Measurements from ENCODE around the gene EXOC3. TPM values are rescaled to one million over a fixed set of nuclear protein-coding genes. Genes with fewer than 3 reads are reported as not detected.

EXOC3 gene
- total RNA-seq, 1 experiment from 2014 or later: 55.0 TPM

DNA sequence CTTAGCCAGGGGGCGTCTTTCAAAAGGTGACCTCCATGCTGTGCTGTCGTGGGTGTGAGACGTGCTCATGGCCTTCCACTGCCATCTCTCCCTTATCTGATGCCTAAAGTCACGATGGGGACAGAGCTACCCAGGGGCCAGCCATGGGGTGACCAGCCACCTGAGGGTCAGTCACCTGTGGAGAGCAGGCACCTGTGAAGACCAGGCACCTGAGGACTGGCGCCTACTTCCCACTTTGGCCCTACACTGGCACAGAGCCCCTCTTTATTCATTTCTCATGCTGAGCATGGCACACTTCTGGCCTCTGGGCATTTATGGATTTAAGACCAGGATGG lies 6.4 kb upstream of the EXOC3 start:
- Histone ChIP-seq H3K27ac (ENCODE audit: low read length) (no peak overlapping the region), H3K9me3 (ENCODE audit: control insufficient read depth, insufficient read depth, low read depth, low read length) (no peaks in the 10 kb centered on the region), H3K36me3 (ENCODE audit: control insufficient read depth, insufficient read depth, low read length) (no peaks in the 10 kb centered on the region), H3K27me3 (ENCODE audit: control insufficient read depth, insufficient read depth, low read length) (no peaks in the 10 kb centered on the region), H3K4me1 (ENCODE audit: control insufficient read depth, insufficient read depth, low read length) (no peaks in the 10 kb centered on the region), H3K4me3 (ENCODE audit: low read depth in 2 of 2, low read length in 2 of 2) (no peak overlapping the region)
- intact Hi-C loops (cut with micrococcal nuclease; ENCODE audit: unreplicated experiment) (no loop called here), in situ Hi-C loops (cut with HindIII; ENCODE audit: low pct_unique_long_range_greater_than_20kb, low sequenced_read_pairs) (no loop called here)
- TF ChIP-seq SIN3A (IDR thresholded peaks at IDR 0.05; ENCODE audit: borderline replicate concordance, insufficient read depth, low read depth, low read length) (no peak), TCF7L2 (IDR thresholded peaks at IDR 0.05; ENCODE audit: low read depth, low read length) (no peak), POLR2AphosphoS5 (IDR thresholded peaks at IDR 0.05; ENCODE audit: low read depth, low read length) (no peak)
- TF ChIP-seq, protein P1, sequence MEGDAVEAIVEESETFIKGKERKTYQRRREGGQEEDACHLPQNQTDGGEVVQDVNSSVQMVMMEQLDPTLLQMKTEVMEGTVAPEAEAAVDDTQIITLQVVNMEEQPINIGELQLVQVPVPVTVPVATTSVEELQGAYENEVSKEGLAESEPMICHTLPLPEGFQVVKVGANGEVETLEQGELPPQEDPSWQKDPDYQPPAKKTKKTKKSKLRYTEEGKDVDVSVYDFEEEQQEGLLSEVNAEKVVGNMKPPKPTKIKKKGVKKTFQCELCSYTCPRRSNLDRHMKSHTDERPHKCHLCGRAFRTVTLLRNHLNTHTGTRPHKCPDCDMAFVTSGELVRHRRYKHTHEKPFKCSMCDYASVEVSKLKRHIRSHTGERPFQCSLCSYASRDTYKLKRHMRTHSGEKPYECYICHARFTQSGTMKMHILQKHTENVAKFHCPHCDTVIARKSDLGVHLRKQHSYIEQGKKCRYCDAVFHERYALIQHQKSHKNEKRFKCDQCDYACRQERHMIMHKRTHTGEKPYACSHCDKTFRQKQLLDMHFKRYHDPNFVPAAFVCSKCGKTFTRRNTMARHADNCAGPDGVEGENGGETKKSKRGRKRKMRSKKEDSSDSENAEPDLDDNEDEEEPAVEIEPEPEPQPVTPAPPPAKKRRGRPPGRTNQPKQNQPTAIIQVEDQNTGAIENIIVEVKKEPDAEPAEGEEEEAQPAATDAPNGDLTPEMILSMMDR (IDR thresholded peaks at IDR 0.05): no peak
- TF ChIP-seq, protein P2, sequence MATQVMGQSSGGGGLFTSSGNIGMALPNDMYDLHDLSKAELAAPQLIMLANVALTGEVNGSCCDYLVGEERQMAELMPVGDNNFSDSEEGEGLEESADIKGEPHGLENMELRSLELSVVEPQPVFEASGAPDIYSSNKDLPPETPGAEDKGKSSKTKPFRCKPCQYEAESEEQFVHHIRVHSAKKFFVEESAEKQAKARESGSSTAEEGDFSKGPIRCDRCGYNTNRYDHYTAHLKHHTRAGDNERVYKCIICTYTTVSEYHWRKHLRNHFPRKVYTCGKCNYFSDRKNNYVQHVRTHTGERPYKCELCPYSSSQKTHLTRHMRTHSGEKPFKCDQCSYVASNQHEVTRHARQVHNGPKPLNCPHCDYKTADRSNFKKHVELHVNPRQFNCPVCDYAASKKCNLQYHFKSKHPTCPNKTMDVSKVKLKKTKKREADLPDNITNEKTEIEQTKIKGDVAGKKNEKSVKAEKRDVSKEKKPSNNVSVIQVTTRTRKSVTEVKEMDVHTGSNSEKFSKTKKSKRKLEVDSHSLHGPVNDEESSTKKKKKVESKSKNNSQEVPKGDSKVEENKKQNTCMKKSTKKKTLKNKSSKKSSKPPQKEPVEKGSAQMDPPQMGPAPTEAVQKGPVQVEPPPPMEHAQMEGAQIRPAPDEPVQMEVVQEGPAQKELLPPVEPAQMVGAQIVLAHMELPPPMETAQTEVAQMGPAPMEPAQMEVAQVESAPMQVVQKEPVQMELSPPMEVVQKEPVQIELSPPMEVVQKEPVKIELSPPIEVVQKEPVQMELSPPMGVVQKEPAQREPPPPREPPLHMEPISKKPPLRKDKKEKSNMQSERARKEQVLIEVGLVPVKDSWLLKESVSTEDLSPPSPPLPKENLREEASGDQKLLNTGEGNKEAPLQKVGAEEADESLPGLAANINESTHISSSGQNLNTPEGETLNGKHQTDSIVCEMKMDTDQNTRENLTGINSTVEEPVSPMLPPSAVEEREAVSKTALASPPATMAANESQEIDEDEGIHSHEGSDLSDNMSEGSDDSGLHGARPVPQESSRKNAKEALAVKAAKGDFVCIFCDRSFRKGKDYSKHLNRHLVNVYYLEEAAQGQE (IDR thresholded peaks at IDR 0.05; ENCODE audit: insufficient read depth in 1 of 2, low read depth in 2 of 2, low read length in 1 of 2): no peak
- ChIA-PET CTCF (no interaction called here), POLR2A (no interaction called here)
- DNase-seq (ENCODE audit: low read depth, low spot score) (no peak), ATAC-seq (no peak; the same call in 1 of the 2 replicates)
- no TSS peak for BruUV-seq (replicated peaks)

DNA sequence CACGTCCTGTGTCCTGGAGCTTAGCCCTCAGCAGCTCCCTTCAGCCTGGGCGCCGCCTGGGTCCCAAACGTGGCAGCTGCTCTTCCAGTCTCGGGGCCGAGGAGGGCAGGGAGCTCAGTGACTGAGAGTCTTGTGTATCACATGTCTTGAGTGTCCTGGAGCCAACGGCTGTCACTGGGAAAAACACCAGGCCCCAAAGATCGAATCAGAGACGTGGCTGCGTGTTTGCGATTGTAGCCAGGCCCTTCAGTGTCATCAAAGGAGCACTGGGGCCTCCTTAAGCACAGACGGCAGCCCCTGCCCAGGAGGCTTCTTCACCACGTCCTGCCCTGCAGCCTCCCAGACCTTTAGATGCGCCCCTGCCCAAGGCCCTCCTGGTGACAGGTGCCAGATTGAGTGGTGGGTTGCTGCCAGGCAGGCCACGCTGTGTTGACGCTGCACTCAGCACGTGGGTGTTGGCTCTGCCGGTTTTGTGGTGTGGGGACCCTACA lies 5.7 kb upstream of the EXOC3 start:
- Histone ChIP-seq H3K36me3 (ENCODE audit: control insufficient read depth, insufficient read depth, low read length) (no peaks in the 10 kb centered on the region), H3K27me3 (ENCODE audit: control insufficient read depth, insufficient read depth, low read length) (no peaks in the 10 kb centered on the region), H3K9me3 (ENCODE audit: control insufficient read depth, insufficient read depth, low read depth, low read length) (no peaks in the 10 kb centered on the region), H3K4me1 (ENCODE audit: control insufficient read depth, insufficient read depth, low read length) (peaks cover 5% of the 10 kb centered on the region; the same call in 1 of the 2 replicates), H3K27ac (ENCODE audit: low read length) (no peak overlapping the region), H3K4me3 (ENCODE audit: low read depth in 2 of 2, low read length in 2 of 2) (no peak overlapping the region)
- DNase-seq (ENCODE audit: low read depth, low spot score) (no peak), ATAC-seq (no peak)
- in situ Hi-C loops (cut with HindIII; ENCODE audit: low pct_unique_long_range_greater_than_20kb, low sequenced_read_pairs) (no loop called here), intact Hi-C loops (cut with micrococcal nuclease; ENCODE audit: unreplicated experiment) (no loop called here)
- CTCF ChIA-PET: no interaction called here
- POLR2A ChIA-PET: no interaction called here
- TF ChIP-seq, protein P1 (IDR thresholded peaks at IDR 0.05): no peak
- no peak for TF ChIP-seq POLR2AphosphoS5 (IDR thresholded peaks at IDR 0.05; ENCODE audit: low read depth, low read length)
- no peak for TF ChIP-seq SIN3A (IDR thresholded peaks at IDR 0.05; ENCODE audit: borderline replicate concordance, insufficient read depth, low read depth, low read length)
- TF ChIP-seq TCF7L2 (IDR thresholded peaks at IDR 0.05; ENCODE audit: low read depth, low read length): no peak
- TF ChIP-seq, protein P2 (IDR thresholded peaks at IDR 0.05; ENCODE audit: insufficient read depth in 1 of 2, low read depth in 2 of 2, low read length in 1 of 2): no peak
- no TSS peak for BruUV-seq (replicated peaks)
